ENCODE measurements around the gene ERH.

Gene ERH

GRCh38 chr14:69355154-69355597 lies 42.9 kb downstream of the ERH start:
- DNase-seq: no peak

GRCh38 chr14:69354383-69355153 lies 43.5 kb downstream of the ERH start:
- no peak for DNase-seq

GRCh38 chr14:69353168-69353567 lies 44.9 kb downstream of the ERH start:
- no peak for DNase-seq

- no peak for DNase-seq
Observed at GRCh38 chr14:69351911-69352310, 46.2 kb downstream of the ERH start.

GRCh38 chr14:69351385-69351784 lies 46.7 kb downstream of the ERH start:
- peak; percentile 35 for DNase-seq

- DNase-seq: no peak
Observed at GRCh38 chr14:69350892-69351291, 47.2 kb downstream of the ERH start.

GRCh38 chr14:69349091-69349777 lies 48.9 kb downstream of the ERH start:
- DNase-seq: no peak

- peak; percentile 40 for DNase-seq
Observed at GRCh38 chr14:69346710-69347109, 51.4 kb downstream of the ERH start.

- no peak for DNase-seq
Observed at GRCh38 chr14:69345402-69345801, 52.7 kb downstream of the ERH start.

GRCh38 chr14:69344171-69344570 lies 53.9 kb downstream of the ERH start:
- no peak for DNase-seq

GRCh38 chr14:69342928-69343525 lies 55.1 kb downstream of the ERH start:
- no peak for DNase-seq

- DNase-seq: no peak
Observed at GRCh38 chr14:69339426-69339825, 58.7 kb downstream of the ERH start.

GRCh38 chr14:69337984-69338383 lies 60.1 kb downstream of the ERH start:
- DNase-seq: no peak

GRCh38 chr14:69335371-69335771 lies 62.7 kb downstream of the ERH start:
- no peak for DNase-seq

GRCh38 chr14:69334576-69334975 lies 63.5 kb downstream of the ERH start:
- DNase-seq: no peak

GRCh38 chr14:69333791-69334337 lies 64.2 kb downstream of the ERH start:
- DNase-seq: no peak

GRCh38 chr14:69332782-69333395 lies 65.2 kb downstream of the ERH start:
- no peak for DNase-seq

- no peak for DNase-seq
Observed at GRCh38 chr14:69331206-69331605, 66.9 kb downstream of the ERH start.
